ENCODE results near the gene CACUL1.
A peak's percentile ranks its signal among the peaks of the same experiment; 100 is the strongest.

The CACUL1 gene

DNA sequence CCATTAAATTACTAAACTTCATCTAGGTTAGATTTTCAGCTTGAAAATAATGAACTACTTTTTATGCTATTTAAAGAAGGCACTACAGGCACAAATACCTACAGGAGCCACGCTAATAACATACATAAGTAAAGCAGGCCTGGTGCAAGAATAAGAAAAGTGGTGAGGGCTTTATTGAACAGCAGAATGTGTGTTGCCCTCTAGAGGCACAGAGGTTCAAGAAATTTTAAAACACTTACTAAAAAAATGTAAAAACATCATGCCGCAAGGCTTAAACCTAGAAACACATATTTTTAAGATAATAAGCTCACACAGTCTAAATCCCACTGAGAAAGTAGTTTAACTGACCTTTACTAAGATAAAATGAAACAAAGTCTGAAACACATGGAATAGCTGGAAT lies 20.3 kb downstream of the CACUL1 start:
- no peaks in the 10 kb centered on the region for H3K9me3 ChIP-seq (ENCODE audit: insufficient read depth, low read length)
- no peak overlapping the region for H3K4me3 ChIP-seq (ENCODE audit: low read length)
- H3K36me3 ChIP-seq (replicated peaks; ENCODE audit: low read depth, low read length), result no peaks in the 10 kb centered on the region
- no peak overlapping the region for H3K9ac ChIP-seq (ENCODE audit: low read length)
- H3K4me1 ChIP-seq (ENCODE audit: low read length), result peaks cover 13% of the 10 kb centered on the region
- H3K27ac ChIP-seq (ENCODE audit: low read length), result no peak overlapping the region
- no peak overlapping the region for H3K4me2 ChIP-seq (ENCODE audit: low read length)
- peaks cover 87% of the 10 kb centered on the region for H3K79me2 ChIP-seq (ENCODE audit: low read length)
- TF ChIP-seq, protein P1, sequence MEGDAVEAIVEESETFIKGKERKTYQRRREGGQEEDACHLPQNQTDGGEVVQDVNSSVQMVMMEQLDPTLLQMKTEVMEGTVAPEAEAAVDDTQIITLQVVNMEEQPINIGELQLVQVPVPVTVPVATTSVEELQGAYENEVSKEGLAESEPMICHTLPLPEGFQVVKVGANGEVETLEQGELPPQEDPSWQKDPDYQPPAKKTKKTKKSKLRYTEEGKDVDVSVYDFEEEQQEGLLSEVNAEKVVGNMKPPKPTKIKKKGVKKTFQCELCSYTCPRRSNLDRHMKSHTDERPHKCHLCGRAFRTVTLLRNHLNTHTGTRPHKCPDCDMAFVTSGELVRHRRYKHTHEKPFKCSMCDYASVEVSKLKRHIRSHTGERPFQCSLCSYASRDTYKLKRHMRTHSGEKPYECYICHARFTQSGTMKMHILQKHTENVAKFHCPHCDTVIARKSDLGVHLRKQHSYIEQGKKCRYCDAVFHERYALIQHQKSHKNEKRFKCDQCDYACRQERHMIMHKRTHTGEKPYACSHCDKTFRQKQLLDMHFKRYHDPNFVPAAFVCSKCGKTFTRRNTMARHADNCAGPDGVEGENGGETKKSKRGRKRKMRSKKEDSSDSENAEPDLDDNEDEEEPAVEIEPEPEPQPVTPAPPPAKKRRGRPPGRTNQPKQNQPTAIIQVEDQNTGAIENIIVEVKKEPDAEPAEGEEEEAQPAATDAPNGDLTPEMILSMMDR (IDR thresholded peaks at IDR 0.05; ENCODE audit: low read depth, low read length), result peak; percentile 36
- no peak for TF ChIP-seq EZH2phosphoT487 (IDR thresholded peaks at IDR 0.05; ENCODE audit: low read depth)
- H4K20me1 ChIP-seq (ENCODE audit: insufficient read depth, low read length), result peaks cover 55% of the 10 kb centered on the region
- no peak overlapping the region for H2AFZ ChIP-seq (ENCODE audit: low read depth, low read length)
- no peaks in the 10 kb centered on the region for H3K27me3 ChIP-seq (ENCODE audit: low read depth, low read length)

GRCh38 chr10:118732245-118733165 lies 22.3 kb downstream of the CACUL1 start:
- no peak overlapping the region for H3K4me2 ChIP-seq (ENCODE audit: low read length)
- H3K27me3 ChIP-seq (ENCODE audit: low read depth, low read length), result no peaks in the 10 kb centered on the region
- peaks cover 15% of the 10 kb centered on the region for H3K4me1 ChIP-seq (ENCODE audit: low read length)
- no peak overlapping the region for H3K4me3 ChIP-seq (ENCODE audit: low read length)
- H3K79me2 ChIP-seq (ENCODE audit: low read length), result peaks cover 77% of the 10 kb centered on the region
- H3K9ac ChIP-seq (ENCODE audit: low read length), result no peak overlapping the region
- H2AFZ ChIP-seq (ENCODE audit: low read depth, low read length), result no peak overlapping the region
- no peak overlapping the region for H3K27ac ChIP-seq (ENCODE audit: low read length)
- peaks cover 52% of the 10 kb centered on the region for H4K20me1 ChIP-seq (ENCODE audit: insufficient read depth, low read length)
- TF ChIP-seq, protein P1 (IDR thresholded peaks at IDR 0.05; ENCODE audit: low read depth, low read length), result no peak
- no peak for TF ChIP-seq EZH2phosphoT487 (IDR thresholded peaks at IDR 0.05; ENCODE audit: low read depth)
- H3K36me3 ChIP-seq (replicated peaks; ENCODE audit: low read depth, low read length), result no peaks in the 10 kb centered on the region
- H3K9me3 ChIP-seq (ENCODE audit: insufficient read depth, low read length), result no peaks in the 10 kb centered on the region

GRCh38 chr10:118730756-118731456 lies 23.9 kb downstream of the CACUL1 start:
- no peaks in the 10 kb centered on the region for H3K36me3 ChIP-seq (replicated peaks; ENCODE audit: low read depth, low read length)
- peaks cover 44% of the 10 kb centered on the region for H4K20me1 ChIP-seq (ENCODE audit: insufficient read depth, low read length)
- peaks cover 64% of the 10 kb centered on the region for H3K79me2 ChIP-seq (ENCODE audit: low read length)
- no peak overlapping the region for H3K4me2 ChIP-seq (ENCODE audit: low read length)
- no peaks in the 10 kb centered on the region for H3K9me3 ChIP-seq (ENCODE audit: insufficient read depth, low read length)
- H2AFZ ChIP-seq (ENCODE audit: low read depth, low read length), result no peak overlapping the region
- TF ChIP-seq EZH2phosphoT487 (IDR thresholded peaks at IDR 0.05; ENCODE audit: low read depth), result no peak
- TF ChIP-seq, protein P1 (IDR thresholded peaks at IDR 0.05; ENCODE audit: low read depth, low read length), result no peak
- H3K27me3 ChIP-seq (ENCODE audit: low read depth, low read length), result no peaks in the 10 kb centered on the region
- no peak overlapping the region for H3K4me3 ChIP-seq (ENCODE audit: low read length)
- H3K4me1 ChIP-seq (ENCODE audit: low read length), result peaks cover 15% of the 10 kb centered on the region
- no peak overlapping the region for H3K9ac ChIP-seq (ENCODE audit: low read length)
- no peak overlapping the region for H3K27ac ChIP-seq (ENCODE audit: low read length)

DNA sequence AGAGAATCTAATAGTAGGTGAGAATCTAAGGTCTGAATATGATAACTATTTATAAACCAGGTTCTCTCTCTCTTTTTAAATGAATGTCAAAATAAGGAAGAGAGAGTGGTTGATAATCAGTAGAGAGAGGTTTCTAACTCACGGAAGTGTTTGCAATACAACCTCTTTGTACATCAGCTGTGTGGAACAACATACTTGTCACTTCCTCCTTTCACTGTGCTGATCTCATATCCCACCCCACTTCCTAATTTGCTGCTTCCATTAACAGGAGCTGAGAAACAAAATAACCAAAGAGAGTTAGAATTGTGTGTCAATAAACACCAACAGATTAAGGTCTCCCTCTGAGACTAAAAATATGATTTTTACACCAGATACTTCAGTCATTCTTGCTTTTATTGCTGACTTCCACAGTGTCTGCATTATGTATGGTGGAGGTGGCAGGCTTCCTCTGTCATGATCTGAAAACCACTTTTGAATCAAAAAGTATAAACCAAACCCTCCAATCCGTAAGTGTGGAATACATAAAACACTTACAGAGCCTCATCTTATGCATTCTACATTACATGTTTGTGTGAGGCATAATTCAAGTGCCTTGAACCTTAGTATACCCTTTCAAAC lies 25.0 kb downstream of the CACUL1 start:
- no peak for TF ChIP-seq EZH2phosphoT487 (IDR thresholded peaks at IDR 0.05; ENCODE audit: low read depth)
- TF ChIP-seq, protein P1 (IDR thresholded peaks at IDR 0.05; ENCODE audit: low read depth, low read length), result no peak
- Histone ChIP-seq H3K9ac (ENCODE audit: low read length) (no peak overlapping the region), H3K9me3 (ENCODE audit: insufficient read depth, low read length) (no peaks in the 10 kb centered on the region), H2AFZ (ENCODE audit: low read depth, low read length) (no peak overlapping the region), H3K27me3 (ENCODE audit: low read depth, low read length) (no peaks in the 10 kb centered on the region), H3K36me3 (replicated peaks; ENCODE audit: low read depth, low read length) (no peaks in the 10 kb centered on the region), H3K4me3 (ENCODE audit: low read length) (peak overlapping the region; percentile 58), H4K20me1 (ENCODE audit: insufficient read depth, low read length) (peaks cover 38% of the 10 kb centered on the region), H3K4me2 (ENCODE audit: low read length) (peak overlapping the region; percentile 66), H3K4me1 (ENCODE audit: low read length) (peaks cover 15% of the 10 kb centered on the region), H3K27ac (ENCODE audit: low read length) (peak overlapping the region; percentile 60), H3K79me2 (ENCODE audit: low read length) (peaks cover 54% of the 10 kb centered on the region)

All from OCI-LY3 (cell line).